ENCODE results near the gene GOLGA5. TPM values are rescaled to one million over a fixed set of nuclear protein-coding genes. Genes with fewer than 3 reads are reported as not detected.

GOLGA5 gene
- total RNA-seq, 3 donors from 2014 or later: 41.4 to 52.1 (median 49.8) TPM

- Histone ChIP-seq H3K4me1 (no peaks in the 10 kb centered on the region), H3K27ac (no peak overlapping the region), H3K4me3 (no peak overlapping the region), H3K9me3 (no peaks in the 10 kb centered on the region), H3K36me3 (no peaks in the 10 kb centered on the region), H3K27me3 (no peaks in the 10 kb centered on the region)
- no peak for DNase-seq (ENCODE audit: low spot score in 2 of 2)
- intact Hi-C loops (cut with DNase I; ENCODE audit: low total_unique reads): no loop called here
- TF ChIP-seq POLR2AphosphoS5 (IDR thresholded peaks at IDR 0.05) (no peak), CTCF (IDR thresholded peaks at IDR 0.05) (no peak), POLR2A (IDR thresholded peaks at IDR 0.05) (no peak)
Measured at GRCh38 chr14:92860049-92860840, 66.1 kb downstream of the GOLGA5 start.

GRCh38 chr14:92861856-92862745, 68.0 kb downstream of the GOLGA5 start:
- TF ChIP-seq POLR2AphosphoS5 (IDR thresholded peaks at IDR 0.05) (no peak), CTCF (IDR thresholded peaks at IDR 0.05) (no peak), POLR2A (IDR thresholded peaks at IDR 0.05) (no peak)
- intact Hi-C loops (cut with DNase I; ENCODE audit: low total_unique reads): no loop called here
- H3K27ac ChIP-seq: no peak overlapping the region
- no peak for DNase-seq (ENCODE audit: low spot score in 2 of 2)
- H3K4me3 ChIP-seq: no peak overlapping the region
- H3K27me3 ChIP-seq: no peaks in the 10 kb centered on the region
- H3K4me1 ChIP-seq: no peaks in the 10 kb centered on the region
- H3K9me3 ChIP-seq: peaks cover 5 to 6% of the 10 kb centered on the region in 2 donors
- no peaks in the 10 kb centered on the region for H3K36me3 ChIP-seq

GRCh38 chr14:92863286-92864080, 69.4 kb downstream of the GOLGA5 start:
- TF ChIP-seq CTCF (IDR thresholded peaks at IDR 0.05): no peak
- no peak overlapping the region for H3K27ac ChIP-seq
- no peaks in the 10 kb centered on the region for H3K4me1 ChIP-seq
- H3K9me3 ChIP-seq: peaks cover 5 to 6% of the 10 kb centered on the region in 2 donors
- intact Hi-C loops (cut with DNase I; ENCODE audit: low total_unique reads): no loop called here
- H3K27me3 ChIP-seq: no peaks in the 10 kb centered on the region
- no peak overlapping the region for H3K4me3 ChIP-seq
- no peak for DNase-seq (ENCODE audit: low spot score in 2 of 2)
- no peaks in the 10 kb centered on the region for H3K36me3 ChIP-seq

- H3K9me3 ChIP-seq: peaks cover 5 to 6% of the 10 kb centered on the region in 2 donors
- intact Hi-C loops (cut with DNase I; ENCODE audit: low total_unique reads): no loop called here
- H3K36me3 ChIP-seq: no peaks in the 10 kb centered on the region
- H3K27ac ChIP-seq: no peak overlapping the region
- DNase-seq (ENCODE audit: low spot score in 2 of 2): no peak
- H3K27me3 ChIP-seq: no peaks in the 10 kb centered on the region
- TF ChIP-seq POLR2AphosphoS5 (IDR thresholded peaks at IDR 0.05) (no peak), POLR2A (IDR thresholded peaks at IDR 0.05) (no peak), CTCF (IDR thresholded peaks at IDR 0.05) (no peak)
- H3K4me3 ChIP-seq: no peak overlapping the region
- H3K4me1 ChIP-seq: no peaks in the 10 kb centered on the region
Measured at GRCh38 chr14:92865674-92866073, 71.6 kb downstream of the GOLGA5 start.
